GM12878 (cell line): Measurements from ENCODE around the gene FAAP100. TPM values are rescaled to one million over a fixed set of nuclear protein-coding genes. Genes with fewer than 3 reads are reported as not detected.

Experiments
- ATAC-seq: fragments of 200-7000 bp; cut with Tn5 transposase; 3 replicates; pipeline ENCODE4 v1.9.1; 2020; ENCODE audit warnings: mild to moderate bottlenecking, moderate library complexity
- BruUV-seq: library from RNA; stranded (reverse); fragments of 400-500 nt; replicated peaks from 2 replicates; lab custom pipeline; 2021; lab: Mats Ljungman, UMichigan
- CTCF ChIA-PET: fragments of 300-600 bp; sonication (Branson Sonifier 250); formaldehyde crosslinking; extraction: SDS; loops from one replicate; lab custom pipeline; 2021; ENCODE audit warnings: inconsistent platforms; lab: Yijun Ruan, JAX
- POLR2A ChIA-PET: fragments of 350-600 bp; formaldehyde crosslinking; extraction: SDS; loops from one replicate; lab custom pipeline; 2021; ENCODE audit warnings: inconsistent platforms; lab: Charles Lee
- RAD21 ChIA-PET: fragments of 300-600 bp; sonication (Branson Sonifier 250); formaldehyde crosslinking; loops from one replicate; lab custom pipeline; 2023; ENCODE audit warnings: antibody characterized with exemption; ENCODE audit not compliant: unreplicated experiment; lab: Charles Lee
- SMC1A ChIA-PET: fragments of 300-600 bp; sonication (Branson Sonifier 250); formaldehyde crosslinking; loops from one replicate; lab custom pipeline; 2023; ENCODE audit not compliant: unreplicated experiment, uncharacterized antibody; lab: Charles Lee
- DNase-seq: peaks from one replicate; pipeline ENCODE4 v3.0.0-alpha.2; 2011; ENCODE audit warnings: low read depth, low spot score
- FAIRE-seq: peaks from 3 replicates; lab custom pipeline; 2011; peaks lifted over from hg19 to GRCh38; lab: Jason Lieb, UNC
- H2AFZ ChIP-seq: 2 replicates; pipeline ENCODE4 v1.6.0; 2011; ENCODE audit warnings: low read depth, low read length, control low read depth; ENCODE audit not compliant: control insufficient read depth
- H3K27ac ChIP-seq: 2 replicates; pipeline ENCODE4 v1.5.1; 2011; ENCODE audit warnings: control low read depth; ENCODE audit not compliant: control insufficient read depth, insufficient read depth
- H3K27me3 ChIP-seq, 2 experiments: replicated peaks in 1 of 2; 2 replicates each; pipeline versions ENCODE4 v1.6.0 to v1.6.1; 2011; ENCODE audit warnings: low read length in 1 of 2; ENCODE audit not compliant: control insufficient read depth in 2 of 2, insufficient read depth in 2 of 2
- H3K36me3 ChIP-seq, 2 experiments: 2 replicates each; pipeline ENCODE4 v1.5.1; 2011; ENCODE audit warnings: low read length in 1 of 2; ENCODE audit not compliant: control insufficient read depth in 2 of 2, insufficient read depth in 2 of 2
- H3K4me1 ChIP-seq: 2 replicates; pipeline ENCODE4 v1.6.1; 2011; ENCODE audit warnings: mild to moderate bottlenecking, low read length, moderate library complexity, mixed read lengths; ENCODE audit not compliant: control insufficient read depth, insufficient read depth
- H3K4me2 ChIP-seq: 2 replicates; pipeline ENCODE4 v1.6.0; 2011; ENCODE audit warnings: control low read depth; ENCODE audit not compliant: control insufficient read depth, insufficient read depth
- H3K4me3 ChIP-seq: fragments of 200-600 bp; sonication (generic); 2 replicates; pipeline ENCODE4 v1.5.1; 2016
- H3K79me2 ChIP-seq: 2 replicates; pipeline ENCODE4 v1.6.0; 2011; ENCODE audit warnings: low read length; ENCODE audit not compliant: control insufficient read depth, insufficient read depth
- H3K9ac ChIP-seq: 2 replicates; pipeline ENCODE4 v1.8.0; 2011; ENCODE audit warnings: low read length, control low read depth, mixed read lengths; ENCODE audit not compliant: control insufficient read depth, insufficient read depth
- H3K9me3 ChIP-seq: replicated peaks from 3 replicates; pipeline ENCODE4 v1.5.1; 2011; ENCODE audit warnings: mild to moderate bottlenecking, low read length; ENCODE audit not compliant: control insufficient read depth, insufficient read depth
- H4K20me1 ChIP-seq: 2 replicates; pipeline ENCODE4 v1.6.0; 2011; ENCODE audit not compliant: control insufficient read depth, insufficient read depth
- BCL11A ChIP-seq: IDR thresholded peaks from 2 replicates; pipeline ENCODE4 v1.6.1; 2011; ENCODE audit warnings: low read depth, low read length
- CHD1 ChIP-seq: IDR thresholded peaks from 2 replicates; pipeline ENCODE4 v1.6.1; 2012; ENCODE audit warnings: low read depth, low read length, improper control_type of control experiment
- EZH2 ChIP-seq: IDR thresholded peaks from 2 replicates; pipeline ENCODE4 v1.6.1; 2012; ENCODE audit warnings: low read depth, mild to moderate bottlenecking, control low read depth, inconsistent platforms, low read length, borderline replicate concordance; ENCODE audit not compliant: control insufficient read depth
- GABPA ChIP-seq: IDR thresholded peaks from 2 replicates; pipeline ENCODE4 v1.6.1; 2014; ENCODE audit warnings: antibody characterized with exemption, low read depth, mild to moderate bottlenecking, inconsistent platforms
- HDGF ChIP-seq: fragments of 450-650 bp; IDR thresholded peaks from 2 replicates; pipeline ENCODE4 v1.6.1; 2016; ENCODE audit warnings: antibody characterized with exemption
- IRF5 ChIP-seq: fragments of 450-650 bp; IDR thresholded peaks from 2 replicates; pipeline ENCODE4 v1.6.1; 2017; ENCODE audit warnings: borderline replicate concordance
- NBN ChIP-seq: fragments of 450-650 bp; IDR thresholded peaks from 2 replicates; pipeline ENCODE4 v1.6.1; 2016
- NR2C1 ChIP-seq: fragments of 450-650 bp; IDR thresholded peaks from 2 replicates; pipeline ENCODE4 v1.6.1; 2017; ENCODE audit warnings: antibody characterized with exemption, mild to moderate bottlenecking, moderate library complexity
- POLR2AphosphoS5 ChIP-seq: IDR thresholded peaks from 2 replicates; pipeline ENCODE4 v1.6.1; 2011; ENCODE audit warnings: mild to moderate bottlenecking, low read length, inconsistent platforms
- RCOR1 ChIP-seq: conservative IDR thresholded peaks from 2 replicates; pipeline ENCODE4 v1.6.1; 2012; ENCODE audit warnings: low read depth, low read length, improper control_type of control experiment
- SIN3A ChIP-seq: IDR thresholded peaks from 2 replicates; pipeline ENCODE4 v1.6.1; 2012; ENCODE audit warnings: low read depth, low read length, improper control_type of control experiment
- SREBF1 ChIP-seq: IDR thresholded peaks from 2 replicates; pipeline ENCODE4 v1.6.1; 2012; ENCODE audit warnings: mild to moderate bottlenecking, low read length
- TCF3 ChIP-seq: IDR thresholded peaks from 2 replicates; pipeline ENCODE4 v1.6.1; 2012; ENCODE audit warnings: low read depth, mild to moderate bottlenecking, low read length, borderline replicate concordance; ENCODE audit not compliant: insufficient read depth
- USF2 ChIP-seq: IDR thresholded peaks from 2 replicates; pipeline ENCODE4 v1.6.1; 2011; ENCODE audit warnings: low read depth, low read length, improper control_type of control experiment, borderline replicate concordance
- ZNF592 ChIP-seq: fragments of 450-650 bp; IDR thresholded peaks from 2 replicates; pipeline ENCODE4 v1.6.1; 2017; ENCODE audit warnings: mild to moderate bottlenecking, moderate library complexity
- WGBS: methylation state at CpG from one replicate; pipeline ENCODE4 v1.1.6; 2016; ENCODE audit warnings: low lambda C conversion rate; ENCODE audit not compliant: insufficient replicate concordance, insufficient coverage; ENCODE audit errors: missing lambda C conversion rate; 5-methylcytosine and 5-hydroxymethylcytosine counted together
- in situ Hi-C: fragments of 300-500 bp; cut with MboI; formaldehyde crosslinking; loops from 9 replicates; pipeline ENCODE4 v1.14.3; 2018; ENCODE audit warnings: mixed read lengths
- intact Hi-C: fragments of 100-400 bp; cut with micrococcal nuclease; formaldehyde crosslinking; loops from one replicate; pipeline ENCODE4 v1.14.2; 2022; ENCODE audit not compliant: unreplicated experiment
- polyA plus RNA-seq, 11 experiments: library from polyadenylated mRNA; depleted of rRNA in 4 of 11; unstranded in 6 of 11; stranded (reverse) in 5 of 11; fragments of >200 nt; fragmentation: Nextera tagmentation in 4 of 11; fragmentation: Illumina TruSeq in 1 of 11; extraction: Ambion mirVana in 4 of 11; extraction: Trizol in 1 of 11; gene quantifications; 1 replicate in 1 of 11; 2 replicates in 10 of 11; pipeline versions ENCODE4 v1.2.1 to v1.2.3, GENCODE V29; 2011 to 2016; ENCODE audit warnings: inconsistent platforms in 2 of 11, missing spikeins in 2 of 11, low read depth in 1 of 11
- total RNA-seq, 4 experiments: library from RNA; depleted of rRNA in 3 of 4; stranded (reverse); fragments of >200 nt in 3 of 4; fragmentation: Illumina TruSeq in 1 of 4; extraction: Trizol in 1 of 4; gene quantifications; 2 replicates each; pipeline versions ENCODE4 v1.2.1 to v1.2.3, GENCODE V29; 2013 to 2021

Gene FAAP100
- total and polyA plus RNA-seq, 10 of the 15 experiments (the other 5 are each of a cell fraction or from before 2014, with no cell fraction given), result 0.11 to 46.2 (median 17.1) TPM

- TSS peak; percentile 31 for BruUV-seq
- TF ChIP-seq EZH2 (no peak), HDGF (no peak), GABPA (no peak), USF2 (no peak), NR2C1 (no peak), RCOR1 (no peak), NBN (no peak), POLR2AphosphoS5 (no peak), SIN3A (no peak), TCF3 (no peak), IRF5 (no peak), BCL11A (no peak), ZNF592 (no peak), CHD1 (no peak), SREBF1 (no peak)
- RAD21 ChIA-PET, result no interaction called here
- Histone ChIP-seq H3K36me3 (peaks cover 24 to 28% of the 10 kb centered on the region in 2 experiments), H3K4me2 (no peak overlapping the region), H3K79me2 (no peaks in the 10 kb centered on the region), H3K9ac (no peak overlapping the region), H3K27me3 (no peaks in the 10 kb centered on the region), H3K4me1 (no peaks in the 10 kb centered on the region), H4K20me1 (no peaks in the 10 kb centered on the region), H3K9me3 (no peaks in the 10 kb centered on the region), H3K27ac (no peak overlapping the region), H2AFZ (no peak overlapping the region), H3K4me3 (no peak overlapping the region)
- 96% methylated on average over 6 of the region's 6 CpGs for WGBS
- no peak for ATAC-seq
- FAIRE-seq, result no peak
- SMC1A ChIA-PET, result no interaction called here
- in situ Hi-C loops (no loop called here), intact Hi-C loops (no loop called here)
- POLR2A ChIA-PET, result no interaction called here
- CTCF ChIA-PET, result no interaction called here
- DNase-seq, result no peak
Measured at GRCh38 chr17:81583589-81584342, 31.6 kb upstream of the FAAP100 start.
